SK-N-MC (cell line): ENCODE results near the gene SLC29A1.

Experiments used
- EZH2 ChIP-seq: fragments of 200-600 bp; sonication (generic); IDR thresholded peaks from one replicate; pipeline ENCODE4 v1.6.1; 2017; ENCODE audit warnings: antibody characterized with exemption
- FOXP2 ChIP-seq: optimal IDR thresholded peaks from 2 replicates; pipeline ENCODE3; 2011; ENCODE audit warnings: mild to moderate bottlenecking, moderate library complexity; ENCODE audit not compliant: insufficient read depth; ENCODE audit errors: extremely low read length, control extremely low read depth
- POLR2AphosphoS5 ChIP-seq: IDR thresholded peaks from 2 replicates; pipeline ENCODE4 v1.6.1; 2012; ENCODE audit warnings: mild to moderate bottlenecking, low read depth, low read length, borderline replicate concordance

- TF ChIP-seq EZH2 = no peak
- TF ChIP-seq POLR2AphosphoS5 = no peak
- no peak for TF ChIP-seq FOXP2
Measured at GRCh38 chr6:44201200-44201599, 22.2 kb upstream of the SLC29A1 start.
